Natural killer cell (primary cell): ENCODE data around the gene RNF121. TPM values are rescaled to one million over a fixed set of nuclear protein-coding genes. Genes with fewer than 3 reads are reported as not detected.
A peak's percentile ranks its signal among the peaks of the same experiment; 100 is the strongest.

Source experiments
- ATAC-seq, 3 donors: fragments of 150-1000 bp in 2 of 3; fragments of 200-7000 bp in 1 of 3; cut with Tn5 transposase; 1 replicate in 1 of 3; 2 replicates in 2 of 3; pipeline ENCODE4 v1.10.0; 2021; ENCODE audit warnings: mild to moderate bottlenecking in 2 of 3, moderate library complexity in 2 of 3
- DNase-seq, 2 donors: peaks; one replicate each; pipeline versions ENCODE4 v3.0.0 to v3.0.0-alpha.2; 2013 to 2021; ENCODE audit warnings: mixed read lengths in 1 of 2
- H3K27ac ChIP-seq: one replicate; pipeline ENCODE4 v1.5.1; 2013; ENCODE audit warnings: mild to moderate bottlenecking, low read length
- H3K27me3 ChIP-seq: one replicate; pipeline ENCODE4 v1.6.1; 2013; ENCODE audit warnings: low read length; ENCODE audit not compliant: control insufficient read depth, insufficient read depth
- H3K36me3 ChIP-seq: one replicate; pipeline ENCODE4 v1.6.1; 2013; ENCODE audit warnings: low read length; ENCODE audit not compliant: control insufficient read depth, insufficient read depth
- H3K4me1 ChIP-seq: one replicate; pipeline ENCODE4 v1.6.1; 2013; ENCODE audit warnings: low read length; ENCODE audit not compliant: control insufficient read depth, insufficient read depth
- H3K4me3 ChIP-seq: one replicate; pipeline ENCODE4 v1.5.1; 2013; ENCODE audit warnings: low read length
- H3K9me3 ChIP-seq: one replicate; pipeline ENCODE4 v1.6.1; 2013; ENCODE audit warnings: low read length; ENCODE audit not compliant: control insufficient read depth, insufficient read depth
- H3K27ac Mint-ChIP-seq, 2 donors: one replicate each; pipeline ENCODE4 v1.8.0; 2022; ENCODE audit warnings: mild to moderate bottlenecking in 2 of 2, mixed read lengths in 2 of 2, moderate library complexity in 1 of 2
- H3K27me3 Mint-ChIP-seq, 2 donors: one replicate each; pipeline ENCODE4 v1.8.0; 2022; ENCODE audit warnings: low read depth in 2 of 2, mixed read lengths in 2 of 2
- H3K36me3 Mint-ChIP-seq: one replicate; pipeline ENCODE4 v1.8.0; 2022; ENCODE audit warnings: mixed read lengths
- H3K4me1 Mint-ChIP-seq, 2 donors: one replicate each; pipeline ENCODE4 v1.8.0; 2022; ENCODE audit warnings: mixed read lengths in 2 of 2
- H3K4me3 Mint-ChIP-seq: one replicate; pipeline ENCODE4 v1.8.0; 2022; ENCODE audit warnings: mild to moderate bottlenecking, moderate library complexity, mixed read lengths
- H3K9me3 Mint-ChIP-seq, 2 donors: one replicate each; pipeline ENCODE4 v1.8.0; 2022; ENCODE audit warnings: mixed read lengths in 2 of 2
- CTCF ChIP-seq: fragments of 200-600 bp; IDR thresholded peaks from one replicate; pipeline ENCODE4 v1.8.0; 2022; ENCODE audit warnings: antibody characterized with exemption
- WGBS: methylation state at CpG from one replicate; pipeline ENCODE4 v1.1.7; 2013; ENCODE audit warnings: missing lambda C conversion rate; ENCODE audit not compliant: insufficient coverage; 5-methylcytosine and 5-hydroxymethylcytosine counted together
- intact Hi-C: fragments of 100-400 bp; cut with micrococcal nuclease; formaldehyde crosslinking; loops from one replicate; pipeline ENCODE4 v1.14.2; 2022
- total RNA-seq, 4 donors: library from RNA; stranded (reverse); fragments of 120-200 nt in 1 of 4; gene quantifications; one replicate each; pipeline versions ENCODE4 v1.2.3 to v1.2.4, GENCODE V29; 2013 to 2022

RNF121 gene
- total RNA-seq, 3 donors from 2014 or later (not counting 1 experiment from before 2014, with no cell fraction given): 22.7 to 28.2 (median 22.9) TPM

GRCh38 chr11:72002841-72003775 lies 74.3 kb downstream of the RNF121 start:
- Mint-ChIP-seq H3K9me3 (no peaks in the 10 kb centered on the region), H3K4me3 (no peak overlapping the region)

GRCh38 chr11:72003776-72004171 lies 74.9 kb downstream of the RNF121 start:
- Histone ChIP-seq H3K4me1 (peaks cover 13% of the 10 kb centered on the region), H3K9me3 (no peaks in the 10 kb centered on the region), H3K27ac (no peak overlapping the region), H3K4me3 (no peak overlapping the region), H3K27me3 (no peaks in the 10 kb centered on the region), H3K36me3 (peaks cover 68% of the 10 kb centered on the region)
- Mint-ChIP-seq H3K9me3 (no peaks in the 10 kb centered on the region), H3K27ac (peak overlapping the region; percentile 43 to 46), H3K4me1 (peaks cover 10 to 23% of the 10 kb centered on the region in 2 donors), H3K4me3 (no peak overlapping the region), H3K36me3 (peaks cover 6% of the 10 kb centered on the region), H3K27me3 (no peaks in the 10 kb centered on the region)
- intact Hi-C loops: no loop called here
- 97% methylated on average over 20 of the region's 20 CpGs for WGBS
- no peak for ATAC-seq
- no peak for DNase-seq
- no peak for TF ChIP-seq CTCF

More at GRCh38 chr11:72002841-72003775, 74.3 kb downstream of the RNF121 start:
- ATAC-seq (no peak), DNase-seq (no peak)
- Histone ChIP-seq H3K4me1 (peaks cover 20% of the 10 kb centered on the region), H3K36me3 (peaks cover 61% of the 10 kb centered on the region), H3K27ac (no peak overlapping the region), H3K9me3 (no peaks in the 10 kb centered on the region), H3K4me3 (no peak overlapping the region), H3K27me3 (no peaks in the 10 kb centered on the region)
- WGBS: 95% methylated on average over 11 of the region's 12 CpGs
- Mint-ChIP-seq H3K4me1 (peaks cover 16 to 24% of the 10 kb centered on the region in 2 donors), H3K36me3 (peaks cover 1% of the 10 kb centered on the region), H3K27ac (peak overlapping the region; percentile 43 to 46), H3K27me3 (no peaks in the 10 kb centered on the region)
- TF ChIP-seq CTCF: no peak
- intact Hi-C loops: no loop called here

- Mint-ChIP-seq H3K27me3 (no peaks in the 10 kb centered on the region), H3K9me3 (no peaks in the 10 kb centered on the region), H3K27ac (peak overlapping the region in 1 of 2 donors; percentile 46), H3K4me3 (no peak overlapping the region), H3K4me1 (peaks cover under 1 to 14% of the 10 kb centered on the region in 2 donors), H3K36me3 (peaks cover 6% of the 10 kb centered on the region)
- Histone ChIP-seq H3K9me3 (no peaks in the 10 kb centered on the region), H3K36me3 (peaks cover 75% of the 10 kb centered on the region), H3K27ac (no peak overlapping the region), H3K27me3 (no peaks in the 10 kb centered on the region), H3K4me3 (no peak overlapping the region), H3K4me1 (peaks cover 4% of the 10 kb centered on the region)
- DNase-seq (no peak), ATAC-seq (no peak)
- no peak for TF ChIP-seq CTCF
- intact Hi-C loops: no loop called here
- WGBS: 93% methylated on average over 16 of the region's 16 CpGs
Measured at GRCh38 chr11:72004515-72005346, 75.9 kb downstream of the RNF121 start.
